Ovary (tissue), 9 donors: ENCODE data around the gene DNAJC7. TPM values are rescaled to one million over a fixed set of nuclear protein-coding genes. Genes with fewer than 3 reads are reported as not detected.

Experiments
- DNase-seq, 5 donors: peaks; one replicate each; pipeline ENCODE4 v3.0.0-alpha.2; 2019 to 2020
- H3K27ac ChIP-seq, 2 donors: fragments of 200-600 bp; one replicate each; pipeline versions ENCODE4 v1.5.1 to v1.8.0; 2019 to 2022
- H3K27me3 ChIP-seq: fragments of 200-600 bp; one replicate; pipeline ENCODE4 v1.8.0; 2022
- H3K36me3 ChIP-seq: fragments of 200-600 bp; sonication (generic); one replicate; pipeline ENCODE4 v1.5.1; 2019
- H3K4me1 ChIP-seq: one replicate; pipeline ENCODE4 v1.8.1; 2013; ENCODE audit warnings: mild to moderate bottlenecking, moderate library complexity; ENCODE audit not compliant: insufficient read depth
- H3K4me3 ChIP-seq: fragments of 200-600 bp; sonication (generic); one replicate; pipeline ENCODE4 v1.5.1; 2017
- H3K9me3 ChIP-seq, 2 donors: fragments of 200-600 bp in 1 of 2; sonication (generic) in 1 of 2; one replicate each; pipeline versions ENCODE4 v1.5.1 to v1.8.1; 2013 to 2019; ENCODE audit warnings: mild to moderate bottlenecking in 1 of 2, moderate library complexity in 1 of 2
- EP300 ChIP-seq: sonication (generic); formaldehyde crosslinking; IDR thresholded peaks from one replicate; pipeline ENCODE4 v1.6.1; 2017; ENCODE audit warnings: antibody characterized with exemption
- POLR2A ChIP-seq: fragments of 450-650 bp; IDR thresholded peaks from one replicate; pipeline ENCODE4 v1.6.1; 2017; ENCODE audit warnings: antibody characterized with exemption, mild to moderate bottlenecking, moderate library complexity
- WGBS, 3 donors: extraction: QIAGEN DNeasy Blood & Tissue Kit in 1 of 3; methylation state at CpG; one replicate each; pipeline versions ENCODE4 v1.1.5 to v1.1.7; 2013 to 2017; 5-methylcytosine and 5-hydroxymethylcytosine counted together
- intact Hi-C, 4 donors: fragments of 100-400 bp; cut with DNase I; formaldehyde crosslinking; loops; one replicate each; pipeline versions ENCODE4 v1.11.0 to v1.15.1; 2022 to 2023
- polyA plus RNA-seq, 2 donors: library from polyadenylated mRNA; stranded (reverse); fragments of 200-250 nt in 1 of 2; fragments of 350-450 nt in 1 of 2; fragmentation: Illumina TruSeq in 1 of 2; extraction: RNeasy Lipid Tissue Mini Kit (QIAGEN cat#74804) in 1 of 2; gene quantifications; one replicate each; pipeline ENCODE4 v1.2.3, GENCODE V29; 2013 to 2014
- total RNA-seq, 7 donors: library from RNA; depleted of rRNA in 2 of 7; stranded (reverse); fragments of >200 nt in 2 of 7; fragmentation: NEBNext Ultra II Directional in 3 of 7; extraction: Animal tissue kit (Norgen Biotek cat#: 25700) in 3 of 7; gene quantifications; one replicate each; pipeline versions ENCODE4 v1.1.0 to v1.2.4, GENCODE V29; 2016 to 2023
- TF ChIP-seq, protein P1 (sequence below), 3 donors: fragments of 450-650 bp in 2 of 3; fragments of 200-600 bp in 1 of 3; IDR thresholded peaks; one replicate each; pipeline versions ENCODE4 v1.5.1 to v1.8.0; 2016 to 2022; ENCODE audit warnings: antibody characterized with exemption in 3 of 3, mild to moderate bottlenecking in 1 of 3
- donor health status: DM: no; HTN: no; CAD: no; lungs with moderate emphysema.
- donor health status: DM: no; HTN: no; CAD: no.
- donor health status: Bipolar disorder and iron deficiency.
- donor health status: DM: yes; HTN: yes; CAD: no.
- donor health status: DM: no; HTN: no; CAD: no.
- donor health status: DM: yes; HTN: yes; CAD: no.

The DNAJC7 gene
- total and polyA plus RNA-seq, 9 donors, result 37.7 to 102 (median 70.1) TPM

DNA sequence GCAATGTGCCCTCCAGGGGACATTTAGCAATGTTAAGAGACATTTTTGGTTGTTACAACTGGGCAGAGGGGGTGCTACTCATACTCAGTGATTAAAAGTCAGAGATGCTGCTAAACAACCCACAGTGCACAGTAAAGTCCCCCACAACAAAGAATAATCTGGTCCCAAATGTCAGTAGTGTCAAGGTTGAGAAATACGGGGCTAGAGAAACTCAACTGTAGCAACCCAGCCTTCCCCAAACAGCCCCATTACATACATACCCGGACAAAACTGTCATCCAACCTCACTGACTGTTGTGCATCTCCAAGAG lies 20.4 kb downstream of the DNAJC7 start:
- intact Hi-C loops, result no loop called here
- no peaks in the 10 kb centered on the region for H3K4me1 ChIP-seq
- H3K27me3 ChIP-seq, result no peaks in the 10 kb centered on the region
- 83 to 95% (median 85%) methylated on average over 2 of the region's 2 CpGs for WGBS, 3 donors
- H3K36me3 ChIP-seq, result no peaks in the 10 kb centered on the region
- DNase-seq, result no peak
- no peak overlapping the region for H3K4me3 ChIP-seq
- H3K27ac ChIP-seq, result no peak overlapping the region
- TF ChIP-seq EP300 (no peak), POLR2A (no peak)
- TF ChIP-seq, protein P1, sequence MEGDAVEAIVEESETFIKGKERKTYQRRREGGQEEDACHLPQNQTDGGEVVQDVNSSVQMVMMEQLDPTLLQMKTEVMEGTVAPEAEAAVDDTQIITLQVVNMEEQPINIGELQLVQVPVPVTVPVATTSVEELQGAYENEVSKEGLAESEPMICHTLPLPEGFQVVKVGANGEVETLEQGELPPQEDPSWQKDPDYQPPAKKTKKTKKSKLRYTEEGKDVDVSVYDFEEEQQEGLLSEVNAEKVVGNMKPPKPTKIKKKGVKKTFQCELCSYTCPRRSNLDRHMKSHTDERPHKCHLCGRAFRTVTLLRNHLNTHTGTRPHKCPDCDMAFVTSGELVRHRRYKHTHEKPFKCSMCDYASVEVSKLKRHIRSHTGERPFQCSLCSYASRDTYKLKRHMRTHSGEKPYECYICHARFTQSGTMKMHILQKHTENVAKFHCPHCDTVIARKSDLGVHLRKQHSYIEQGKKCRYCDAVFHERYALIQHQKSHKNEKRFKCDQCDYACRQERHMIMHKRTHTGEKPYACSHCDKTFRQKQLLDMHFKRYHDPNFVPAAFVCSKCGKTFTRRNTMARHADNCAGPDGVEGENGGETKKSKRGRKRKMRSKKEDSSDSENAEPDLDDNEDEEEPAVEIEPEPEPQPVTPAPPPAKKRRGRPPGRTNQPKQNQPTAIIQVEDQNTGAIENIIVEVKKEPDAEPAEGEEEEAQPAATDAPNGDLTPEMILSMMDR (IDR thresholded peaks at IDR 0.05), result no peak
- H3K9me3 ChIP-seq, result no peaks in the 10 kb centered on the region

DNA sequence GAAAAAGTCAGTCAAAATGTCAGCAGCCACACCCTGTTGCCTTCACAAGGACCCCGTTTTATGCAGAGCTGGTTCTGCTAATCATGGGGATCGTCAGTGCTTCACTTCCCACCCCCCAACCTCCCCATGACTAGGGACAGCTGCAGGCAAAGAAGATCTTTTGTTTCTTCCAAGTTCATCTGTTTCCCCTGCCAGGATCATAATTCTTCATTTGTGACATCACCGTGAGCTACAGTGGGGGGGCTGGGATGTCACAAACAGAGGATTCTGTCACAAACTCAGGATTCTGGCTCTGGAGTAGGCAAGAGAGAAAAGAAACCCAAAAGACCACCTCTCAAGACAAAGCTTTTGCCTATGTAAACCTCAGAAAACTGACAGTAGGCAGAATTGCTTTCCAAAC lies 24.7 kb downstream of the DNAJC7 start:
- H3K36me3 ChIP-seq, result no peaks in the 10 kb centered on the region
- no peaks in the 10 kb centered on the region for H3K27me3 ChIP-seq
- H3K27ac ChIP-seq, result no peak overlapping the region
- no peak overlapping the region for H3K4me3 ChIP-seq
- no peaks in the 10 kb centered on the region for H3K4me1 ChIP-seq
- TF ChIP-seq, protein P1 (IDR thresholded peaks at IDR 0.05), result no peak
- TF ChIP-seq EP300, result no peak
- no peak for TF ChIP-seq POLR2A
- WGBS, 3 donors, result 68 to 72% (median 70%) methylated on average over 3 of the region's 3 CpGs
- intact Hi-C loops, result no loop called here
- no peaks in the 10 kb centered on the region for H3K9me3 ChIP-seq
- no peak for DNase-seq

DNA sequence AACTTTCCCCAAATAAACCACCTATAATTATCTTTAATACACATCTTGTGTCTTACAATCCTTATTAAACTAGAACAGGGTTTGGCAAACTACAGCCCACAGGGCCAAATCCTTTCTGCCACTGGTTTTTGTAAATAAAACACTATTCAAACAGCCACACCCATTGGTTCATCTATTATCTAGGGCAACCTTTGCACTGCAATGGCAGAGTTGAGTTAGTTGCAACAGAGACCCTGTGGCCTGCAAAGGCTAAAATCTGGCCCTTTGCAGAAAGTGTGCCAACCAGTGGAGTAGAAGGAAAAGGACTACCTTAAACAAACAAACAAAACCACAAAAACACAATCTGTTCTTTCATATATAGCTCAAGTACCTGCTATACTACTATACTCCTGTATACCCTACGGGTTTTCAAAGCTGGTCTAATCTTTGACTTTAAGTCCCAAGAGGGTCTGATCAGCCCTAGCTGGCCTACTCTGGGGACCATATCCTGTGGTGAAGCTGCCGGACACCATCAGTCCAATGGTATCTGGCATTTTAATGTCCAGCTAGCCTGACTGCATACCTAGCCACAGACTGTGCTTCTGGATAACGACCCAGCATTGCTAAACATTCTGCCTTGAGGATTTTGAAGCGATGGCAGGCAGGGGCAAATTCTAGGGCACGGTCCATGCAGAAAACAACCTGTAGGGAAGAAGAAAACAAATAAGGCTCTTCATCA lies 27.4 kb downstream of the DNAJC7 start:
- Histone ChIP-seq H3K4me3 (no peak overlapping the region), H3K9me3 (no peaks in the 10 kb centered on the region), H3K27me3 (no peaks in the 10 kb centered on the region), H3K36me3 (no peaks in the 10 kb centered on the region), H3K4me1 (no peaks in the 10 kb centered on the region), H3K27ac (no peak overlapping the region)
- intact Hi-C loops, result no loop called here
- 80 to 97% (median 83%) methylated on average over 5 of the region's 5 CpGs for WGBS, 3 donors
- TF ChIP-seq, protein P1 (IDR thresholded peaks at IDR 0.05), result no peak
- TF ChIP-seq EP300 (no peak), POLR2A (no peak)
- DNase-seq, result no peak

DNA sequence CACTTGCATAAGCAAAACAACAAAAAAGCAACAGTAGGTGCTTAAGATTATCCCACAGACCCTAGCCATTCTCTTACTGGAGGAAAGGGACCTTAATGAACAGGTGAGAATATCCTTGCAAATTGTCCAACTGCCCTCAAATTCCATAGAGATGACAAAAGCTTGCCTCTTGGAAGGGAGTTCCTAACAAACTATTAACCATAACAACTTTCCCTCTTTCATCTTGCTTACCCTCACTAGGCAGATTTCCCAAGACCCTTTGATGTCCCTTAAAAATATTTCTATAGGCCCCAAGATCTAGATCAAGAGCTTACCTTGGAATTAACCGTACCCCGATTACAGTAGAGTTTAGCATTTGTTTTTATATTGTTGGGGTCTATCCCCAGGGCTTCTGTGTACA lies 28.8 kb downstream of the DNAJC7 start:
- TF ChIP-seq EP300 (no peak), POLR2A (no peak)
- TF ChIP-seq, protein P1 (IDR thresholded peaks at IDR 0.05), result no peak
- H3K27me3 ChIP-seq, result no peaks in the 10 kb centered on the region
- no peaks in the 10 kb centered on the region for H3K9me3 ChIP-seq
- no peak for DNase-seq
- 89 to 93% (median 90%) methylated on average over 2 of the region's 2 CpGs for WGBS, 3 donors
- H3K4me3 ChIP-seq, result no peak overlapping the region
- intact Hi-C loops, result no loop called here
- H3K4me1 ChIP-seq, result no peaks in the 10 kb centered on the region
- H3K36me3 ChIP-seq, result no peaks in the 10 kb centered on the region
- H3K27ac ChIP-seq, result no peak overlapping the region
